Hepatocyte (in vitro differentiated cells): ENCODE measurements around the gene LINC01488.

ENCODE experiments used
- CTCF ChIP-seq: fragments of 200-600 bp; sonication (generic); IDR thresholded peaks from 2 replicates; pipeline ENCODE4 v1.5.1; 2016; ENCODE audit warnings: antibody characterized with exemption, mild to moderate bottlenecking; ENCODE audit not compliant: poor library complexity
- EZH2 ChIP-seq: fragments of 200-600 bp; sonication (generic); IDR thresholded peaks from 2 replicates; pipeline ENCODE4 v1.6.1; 2016; ENCODE audit warnings: antibody characterized with exemption, mild to moderate bottlenecking, borderline replicate concordance

GRCh38 chr11:69487849-69488542 lies 6.5 kb downstream of the LINC01488 start:
- no peak for TF ChIP-seq CTCF
- TF ChIP-seq EZH2 = no peak
